IPS DF 6.9 (cell line): Measurements from ENCODE around the gene GLOD5.
A peak's percentile ranks its signal among the peaks of the same experiment; 100 is the strongest.

ENCODE experiments used
- DNase-seq: peaks from one replicate; pipeline ENCODE4 v3.0.0-alpha.2; 2013; ENCODE audit warnings: low read depth, low spot score
- H3K27ac ChIP-seq: one replicate; pipeline ENCODE4 v1.5.1; 2013; ENCODE audit warnings: low read length, control low read depth
- H3K27me3 ChIP-seq: 2 replicates; pipeline ENCODE4 v1.6.1; 2013; ENCODE audit warnings: mild to moderate bottlenecking, low read length; ENCODE audit not compliant: control insufficient read depth, insufficient read depth
- H3K36me3 ChIP-seq: 2 replicates; pipeline ENCODE4 v1.6.1; 2013; ENCODE audit warnings: low read length; ENCODE audit not compliant: control insufficient read depth, insufficient read depth
- H3K4me1 ChIP-seq: 2 replicates; pipeline ENCODE4 v1.6.1; 2013; ENCODE audit warnings: low read length; ENCODE audit not compliant: control insufficient read depth, insufficient read depth
- H3K4me3 ChIP-seq: 2 replicates; pipeline ENCODE4 v1.5.1; 2013; ENCODE audit warnings: mild to moderate bottlenecking, low read length
- H3K9me3 ChIP-seq: 2 replicates; pipeline ENCODE4 v1.6.1; 2013; ENCODE audit warnings: low read length, inconsistent platforms; ENCODE audit not compliant: control insufficient read depth, insufficient read depth
- WGBS: extraction: QIAGEN DNeasy Blood & Tissue Kit; methylation state at CpG from one replicate; pipeline ENCODE4 v1.1.7; 2013; ENCODE audit warnings: mixed read lengths, missing lambda C conversion rate; ENCODE audit not compliant: insufficient read length, insufficient coverage; 5-methylcytosine and 5-hydroxymethylcytosine counted together

GLOD5 gene

DNA sequence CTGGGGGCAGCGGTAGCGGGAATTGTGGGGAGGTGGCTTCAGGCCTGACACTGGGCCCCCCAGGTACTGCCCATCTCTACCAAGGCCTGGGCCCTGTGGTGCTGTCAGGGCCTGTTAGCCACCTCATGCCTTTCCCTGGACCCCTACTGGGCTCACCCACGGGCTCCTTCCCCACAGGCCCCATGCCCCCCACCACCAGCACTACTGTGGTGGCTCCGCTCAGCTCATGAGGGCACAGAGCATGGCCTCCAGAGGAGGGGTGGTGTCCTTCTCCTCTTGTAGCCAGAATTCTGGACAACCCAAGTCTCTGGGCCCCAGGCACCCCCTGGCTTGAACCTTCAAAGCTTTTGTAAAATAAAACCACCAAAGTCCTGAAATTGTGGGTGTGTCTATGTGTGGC lies 32.4 kb downstream of the GLOD5 start:
- Histone ChIP-seq H3K27ac (no peak overlapping the region), H3K9me3 (no peaks in the 10 kb centered on the region), H3K4me3 (no peak overlapping the region), H3K4me1 (no peaks in the 10 kb centered on the region), H3K36me3 (no peaks in the 10 kb centered on the region), H3K27me3 (no peaks in the 10 kb centered on the region)
- WGBS: no CpG with 5 or more reads among the region's 4 CpGs
- DNase-seq: no peak

DNA sequence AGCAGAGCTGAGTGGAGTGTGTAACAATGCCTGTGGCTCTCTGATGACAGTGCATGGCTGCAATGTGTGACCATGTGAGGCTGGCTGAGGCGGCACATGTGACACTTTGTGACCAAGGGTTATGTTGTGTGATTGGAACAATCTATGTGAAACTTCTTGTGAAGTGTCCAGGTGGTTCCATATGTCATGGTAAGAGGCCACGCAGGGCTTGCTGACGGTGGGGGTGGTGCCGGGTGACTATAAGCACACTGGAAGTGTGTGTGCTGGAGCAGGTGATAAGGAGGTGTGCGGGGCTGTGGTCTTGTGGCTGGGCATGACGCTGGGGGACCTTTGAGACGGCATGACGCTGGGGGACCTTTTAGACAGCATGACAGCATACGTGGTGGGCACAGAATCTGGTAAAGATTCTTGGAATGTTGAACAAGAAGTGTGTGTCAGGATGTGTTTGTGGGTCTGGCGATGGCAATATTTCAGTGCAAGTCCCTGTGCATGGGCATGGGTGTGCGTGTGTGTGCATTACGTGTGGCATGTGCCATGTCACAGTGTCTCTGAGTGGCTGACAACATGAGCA lies 32.9 kb downstream of the GLOD5 start:
- DNase-seq: no peak
- H3K4me1 ChIP-seq: no peaks in the 10 kb centered on the region
- no peaks in the 10 kb centered on the region for H3K36me3 ChIP-seq
- no CpG with 5 or more reads among the region's 12 CpGs for WGBS
- no peak overlapping the region for H3K4me3 ChIP-seq
- no peaks in the 10 kb centered on the region for H3K27me3 ChIP-seq
- H3K27ac ChIP-seq: no peak overlapping the region
- no peaks in the 10 kb centered on the region for H3K9me3 ChIP-seq

DNA sequence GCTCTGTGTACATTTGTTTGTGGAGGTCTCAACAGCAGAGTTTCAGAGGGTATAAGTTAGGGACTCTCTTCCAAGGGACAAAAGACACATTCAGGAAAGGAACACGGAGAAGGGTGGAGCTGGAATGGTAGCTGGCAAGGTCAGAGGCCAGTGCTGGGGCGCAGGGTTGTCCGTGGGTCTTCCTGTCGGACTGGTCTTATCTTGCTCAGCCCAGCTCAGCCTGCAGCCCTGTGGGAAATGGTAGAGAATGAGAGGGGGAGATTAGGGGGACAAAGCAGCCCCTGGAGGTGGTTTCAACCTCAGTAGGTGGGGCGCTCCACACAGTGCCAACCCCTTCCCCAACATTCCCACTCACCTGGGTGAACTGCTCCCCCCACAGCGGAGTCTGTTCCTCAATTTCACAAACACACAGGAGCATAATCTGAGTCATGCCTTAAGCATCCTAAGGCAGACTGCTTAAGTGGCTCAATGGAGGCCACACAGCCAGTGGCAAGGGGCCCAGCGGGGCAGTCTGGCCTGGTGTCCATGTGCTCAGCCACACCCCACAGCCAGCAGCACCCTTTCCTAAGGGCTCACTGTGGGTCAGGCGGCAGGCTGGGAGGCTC lies 33.5 kb downstream of the GLOD5 start:
- no peaks in the 10 kb centered on the region for H3K9me3 ChIP-seq
- no CpG with 5 or more reads among the region's 8 CpGs for WGBS
- no peak overlapping the region for H3K4me3 ChIP-seq
- H3K27me3 ChIP-seq: no peaks in the 10 kb centered on the region
- no peaks in the 10 kb centered on the region for H3K36me3 ChIP-seq
- no peaks in the 10 kb centered on the region for H3K4me1 ChIP-seq
- DNase-seq: no peak
- H3K27ac ChIP-seq: no peak overlapping the region

DNA sequence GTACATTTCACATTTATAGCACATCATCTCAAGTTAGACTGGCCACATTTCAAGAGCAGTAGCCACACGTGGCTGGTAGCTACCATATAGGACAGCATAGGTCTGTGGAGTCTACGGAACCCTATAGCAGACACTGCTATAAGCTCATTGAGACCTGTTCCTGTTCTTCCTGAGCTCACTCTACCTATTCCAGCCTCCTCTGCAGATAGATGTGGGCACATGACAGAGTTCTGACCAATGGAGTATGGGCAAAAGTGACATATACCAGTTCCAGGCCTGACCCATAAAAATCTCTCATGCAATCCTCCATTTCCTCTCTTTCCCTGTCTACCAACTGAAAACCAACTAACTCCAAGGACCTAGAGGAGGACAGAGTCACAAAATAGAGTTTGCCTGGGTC lies 36.8 kb downstream of the GLOD5 start:
- no CpG with 5 or more reads among the region's 2 CpGs for WGBS
- H3K4me1 ChIP-seq: no peaks in the 10 kb centered on the region
- H3K9me3 ChIP-seq: no peaks in the 10 kb centered on the region
- no peaks in the 10 kb centered on the region for H3K27me3 ChIP-seq
- no peak for DNase-seq
- no peak overlapping the region for H3K27ac ChIP-seq
- no peaks in the 10 kb centered on the region for H3K36me3 ChIP-seq
- H3K4me3 ChIP-seq: no peak overlapping the region

DNA sequence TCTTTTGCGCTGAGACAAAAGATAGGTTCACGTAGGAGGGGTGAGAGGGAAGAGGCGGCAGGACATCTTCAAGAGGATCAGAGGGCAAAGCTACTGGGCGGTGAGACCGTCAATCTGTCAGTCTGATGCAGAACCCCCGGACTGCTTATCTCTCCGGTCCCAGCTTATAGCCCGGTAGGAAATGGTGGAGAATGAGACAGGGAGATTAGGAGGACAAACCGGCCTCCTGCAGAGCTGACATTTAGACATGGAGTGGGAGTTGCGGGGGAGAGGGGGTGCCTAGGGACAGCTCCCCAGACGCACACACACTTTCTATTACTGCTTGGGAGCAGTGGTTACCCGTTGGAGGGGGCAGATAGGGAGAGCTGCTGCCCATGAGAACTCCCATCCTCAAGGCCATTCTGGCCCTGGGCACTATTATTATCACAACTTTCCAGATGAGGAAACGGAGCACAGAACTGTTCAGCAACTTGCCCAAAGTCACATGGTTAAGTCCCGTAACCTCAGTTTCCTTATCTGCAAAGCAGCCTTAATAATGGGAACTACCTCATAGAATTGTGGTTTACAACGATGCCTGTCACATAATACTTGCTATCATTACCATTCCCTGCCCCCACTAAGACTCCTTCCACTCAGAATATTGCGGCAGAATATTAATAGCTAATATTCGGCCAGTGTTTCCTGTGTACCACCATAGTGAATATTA lies 39.2 kb downstream of the GLOD5 start:
- Histone ChIP-seq H3K4me1 (no peaks in the 10 kb centered on the region), H3K36me3 (peaks cover 3% of the 10 kb centered on the region; the same call in 1 of the 2 replicates), H3K27me3 (no peaks in the 10 kb centered on the region), H3K9me3 (no peaks in the 10 kb centered on the region), H3K4me3 (peak overlapping the region; percentile 98; the same call in 1 of the 2 replicates), H3K27ac (no peak overlapping the region)
- no CpG with 5 or more reads among the region's 17 CpGs for WGBS
- no peak for DNase-seq

GRCh38 chrX:48801280-48802088 lies 39.9 kb downstream of the GLOD5 start, which contains the start of gene HDAC6:
TSS of gene HDAC6 (plus strand) at chrX:48802067. CDS start at chrX:48802693, 626 bp downstream.
- Histone ChIP-seq H3K36me3 (peaks cover 3% of the 10 kb centered on the region; the same call in 1 of the 2 replicates), H3K27me3 (no peaks in the 10 kb centered on the region), H3K9me3 (no peaks in the 10 kb centered on the region), H3K27ac (no peak within 1 kb of the TSS), H3K4me3 (peak within 1 kb of the TSS; percentile 98), H3K4me1 (no peaks in the 10 kb centered on the region)
- WGBS: no CpG with 5 or more reads among the region's 89 CpGs
- peak; percentile 86 for DNase-seq

GRCh38 chrX:48802089-48802904 lies 40.8 kb downstream of the GLOD5 start:
- no peaks in the 10 kb centered on the region for H3K27me3 ChIP-seq
- H3K36me3 ChIP-seq: peaks cover 3% of the 10 kb centered on the region; the same call in 1 of the 2 replicates
- peak; percentile 55 for DNase-seq
- peak overlapping the region; percentile 94; the same call in 1 of the 2 replicates for H3K4me3 ChIP-seq
- no CpG with 5 or more reads among the region's 40 CpGs for WGBS
- no peaks in the 10 kb centered on the region for H3K4me1 ChIP-seq
- H3K27ac ChIP-seq: no peak overlapping the region
- H3K9me3 ChIP-seq: no peaks in the 10 kb centered on the region

GRCh38 chrX:48802905-48803200 lies 41.3 kb downstream of the GLOD5 start:
- DNase-seq: no peak
- Histone ChIP-seq H3K4me1 (no peaks in the 10 kb centered on the region), H3K27me3 (no peaks in the 10 kb centered on the region), H3K36me3 (peaks cover 3% of the 10 kb centered on the region; the same call in 1 of the 2 replicates), H3K27ac (no peak overlapping the region), H3K9me3 (no peaks in the 10 kb centered on the region), H3K4me3 (peak overlapping the region; percentile 94; the same call in 1 of the 2 replicates)
- WGBS: no CpG with 5 or more reads among the region's 4 CpGs

- no CpG with 5 or more reads among the region's 4 CpGs for WGBS
- H3K27ac ChIP-seq: no peak overlapping the region
- H3K36me3 ChIP-seq: peaks cover 3% of the 10 kb centered on the region; the same call in 1 of the 2 replicates
- no peaks in the 10 kb centered on the region for H3K9me3 ChIP-seq
- no peaks in the 10 kb centered on the region for H3K4me1 ChIP-seq
- H3K27me3 ChIP-seq: no peaks in the 10 kb centered on the region
- H3K4me3 ChIP-seq: no peak overlapping the region
- DNase-seq: no peak
Observed at GRCh38 chrX:48806081-48806480, 44.5 kb downstream of the GLOD5 start.
